ENCODE results near the gene C11orf24.
"Not testable (repeated sequence)": the region's sequence is repeated elsewhere in the genome, so short reads cannot be mapped to it uniquely, and the experiment has no call there.

Gene C11orf24

GRCh38 chr11:68251765-68252164 lies 20.0 kb downstream of the C11orf24 start:
- DNase-seq = peak; percentile 56 to 81

- DNase-seq = not testable (repeated sequence)
Measured at GRCh38 chr11:68244912-68245311, 26.9 kb downstream of the C11orf24 start.

- DNase-seq = not testable (repeated sequence)
Measured at GRCh38 chr11:68243847-68244246, 27.9 kb downstream of the C11orf24 start.

- DNase-seq = no peak
Measured at GRCh38 chr11:68242616-68243015, 29.2 kb downstream of the C11orf24 start.

- no peak for DNase-seq
Measured at GRCh38 chr11:68231621-68232020, 40.2 kb downstream of the C11orf24 start.

GRCh38 chr11:68229601-68230000 lies 42.2 kb downstream of the C11orf24 start:
- no peak for DNase-seq

GRCh38 chr11:68226421-68226820 lies 45.4 kb downstream of the C11orf24 start:
- DNase-seq = no peak

- DNase-seq = no peak
Measured at GRCh38 chr11:68224606-68225005, 47.2 kb downstream of the C11orf24 start.

GRCh38 chr11:68223275-68223674 lies 48.5 kb downstream of the C11orf24 start:
- DNase-seq = no peak

GRCh38 chr11:68221406-68221805 lies 50.4 kb downstream of the C11orf24 start:
- DNase-seq = no peak

- DNase-seq = no peak
Measured at GRCh38 chr11:68216171-68216938, 55.4 kb downstream of the C11orf24 start.

GRCh38 chr11:68215524-68216170 lies 56.1 kb downstream of the C11orf24 start:
- no peak for DNase-seq

GRCh38 chr11:68215087-68215445 lies 56.7 kb downstream of the C11orf24 start:
- peak; percentile 58 to 81 for DNase-seq

GRCh38 chr11:68214173-68215086 lies 57.3 kb downstream of the C11orf24 start:
- DNase-seq = peak in 1 of 2 donors; percentile 8

GRCh38 chr11:68213555-68214172 lies 58.1 kb downstream of the C11orf24 start:
- DNase-seq = peak; percentile 85 to 91

GRCh38 chr11:68213135-68213515 lies 58.6 kb downstream of the C11orf24 start, which contains the start of gene KMT5B:
Gene KMT5B (minus strand): TSS chr11:68213296. CDS start chr11:68190076, 23,220 bp downstream.
- no peak for DNase-seq

- DNase-seq = peak; percentile 77 to 86
Measured at GRCh38 chr11:68212421-68213134, 59.2 kb downstream of the C11orf24 start.

- no peak for DNase-seq
Measured at GRCh38 chr11:68211546-68211945, 60.2 kb downstream of the C11orf24 start.
